IMR-90 (cell line): ENCODE results near the gene CHIT1. TPM values are rescaled to one million over a fixed set of nuclear protein-coding genes. Genes with fewer than 3 reads are reported as not detected.
A peak's percentile ranks its signal among the peaks of the same experiment; 100 is the strongest.

Source experiments
- ATAC-seq: fragments of 200-7000 bp; cut with Tn5 transposase; 2 replicates; pipeline ENCODE4 v1.9.1; 2020; ENCODE audit warnings: low read depth, mild to moderate bottlenecking, moderate library complexity
- BruUV-seq: library from RNA; stranded (reverse); fragments of 400-500 nt; replicated peaks from 2 replicates; lab custom pipeline; 2021; lab: Mats Ljungman, UMichigan
- CTCF ChIA-PET: fragments of 300-600 bp; formaldehyde crosslinking; extraction: SDS; loops from one replicate; lab custom pipeline; 2021; ENCODE audit warnings: antibody characterized with exemption; lab: Yijun Ruan, JAX
- POLR2A ChIA-PET: fragments of 300-600 bp; sonication (Branson Sonifier 250); formaldehyde crosslinking; loops from one replicate; lab custom pipeline; 2022; ENCODE audit warnings: antibody characterized with exemption; ENCODE audit not compliant: unreplicated experiment; lab: Charles Lee
- DNase-seq: peaks from one replicate; pipeline ENCODE4 v3.0.0; 2013
- H2AFZ ChIP-seq: replicated peaks from 2 replicates; pipeline ENCODE3; 2013; ENCODE audit warnings: low read length, mild to moderate bottlenecking; ENCODE audit not compliant: poor library complexity
- H2AK5ac ChIP-seq: 2 replicates; pipeline ENCODE4 v1.6.1; 2013; ENCODE audit warnings: low read depth, low read length, inconsistent platforms
- H2AK9ac ChIP-seq: replicated peaks from 2 replicates; pipeline ENCODE3; 2013; ENCODE audit warnings: mild to moderate bottlenecking, low read depth, low read length, moderate library complexity; ENCODE audit not compliant: poor library complexity
- H2BK120ac ChIP-seq: 2 replicates; pipeline ENCODE4 v1.6.1; 2013; ENCODE audit warnings: low read depth, low read length, inconsistent platforms
- H2BK15ac ChIP-seq: 3 replicates; pipeline ENCODE4 v1.6.1; 2013; ENCODE audit warnings: low read depth, low read length, inconsistent platforms
- H2BK20ac ChIP-seq: 2 replicates; pipeline ENCODE4 v1.6.1; 2013; ENCODE audit warnings: low read depth, mild to moderate bottlenecking, inconsistent platforms, low read length, moderate library complexity
- H2BK5ac ChIP-seq: 2 replicates; pipeline ENCODE4 v1.6.1; 2013; ENCODE audit warnings: mild to moderate bottlenecking, low read depth, low read length, inconsistent platforms; ENCODE audit not compliant: poor library complexity, severe bottlenecking
- H3K14ac ChIP-seq: replicated peaks from 2 replicates; pipeline ENCODE4 v1.6.1; 2013; ENCODE audit warnings: low read depth, low read length, inconsistent platforms
- H3K18ac ChIP-seq: 2 replicates; pipeline ENCODE4 v1.6.1; 2013; ENCODE audit warnings: low read depth, low read length, control low read depth
- H3K23ac ChIP-seq: 2 replicates; pipeline ENCODE4 v1.6.1; 2013; ENCODE audit warnings: low read depth, low read length, inconsistent platforms
- H3K27ac ChIP-seq: 2 replicates; pipeline ENCODE4 v1.5.1; 2013; ENCODE audit warnings: mild to moderate bottlenecking, control low read depth, low read length; ENCODE audit not compliant: insufficient read depth
- H3K27me3 ChIP-seq: 2 replicates; pipeline ENCODE4 v1.6.1; 2013; ENCODE audit warnings: low read length; ENCODE audit not compliant: control insufficient read depth, insufficient read depth
- H3K36me3 ChIP-seq: 2 replicates; pipeline ENCODE4 v1.6.1; 2013; ENCODE audit warnings: low read length, mixed read lengths; ENCODE audit not compliant: control insufficient read depth, insufficient read depth
- H3K4ac ChIP-seq: 2 replicates; pipeline ENCODE4 v1.6.1; 2013; ENCODE audit warnings: low read depth, low read length, inconsistent platforms
- H3K4me1 ChIP-seq: 2 replicates; pipeline ENCODE4 v1.6.1; 2013; ENCODE audit warnings: low read length, mixed read lengths; ENCODE audit not compliant: control insufficient read depth, insufficient read depth
- H3K4me2 ChIP-seq: 2 replicates; pipeline ENCODE4 v1.6.1; 2013; ENCODE audit warnings: low read depth, mild to moderate bottlenecking, control low read depth, low read length, moderate library complexity
- H3K4me3 ChIP-seq: 2 replicates; pipeline ENCODE4 v1.5.1; 2013; ENCODE audit warnings: low read depth, mild to moderate bottlenecking, control low read depth, low read length, moderate library complexity; ENCODE audit not compliant: insufficient read depth
- H3K56ac ChIP-seq: 2 replicates; pipeline ENCODE4 v1.6.1; 2013; ENCODE audit warnings: low read length, inconsistent platforms; ENCODE audit not compliant: insufficient read depth; ENCODE audit errors: extremely low read depth
- H3K79me1 ChIP-seq, 2 experiments: 2 replicates each; pipeline ENCODE4 v1.6.1; 2013; ENCODE audit warnings: low read length in 2 of 2, inconsistent platforms in 1 of 2, low read depth in 1 of 2
- H3K9ac ChIP-seq: 2 replicates; pipeline ENCODE4 v1.6.1; 2013; ENCODE audit warnings: low read depth, low read length, control low read depth
- H3K9me1 ChIP-seq: 2 replicates; pipeline ENCODE4 v1.6.1; 2013; ENCODE audit warnings: low read length, inconsistent platforms; ENCODE audit not compliant: insufficient read depth
- H3K9me3 ChIP-seq: 2 replicates; pipeline ENCODE4 v1.6.1; 2013; ENCODE audit warnings: low read length; ENCODE audit not compliant: control insufficient read depth, insufficient read depth
- H4K20me1 ChIP-seq: 2 replicates; pipeline ENCODE4 v1.6.1; 2013; ENCODE audit warnings: low read length, inconsistent platforms; ENCODE audit not compliant: insufficient read depth
- H4K5ac ChIP-seq: 2 replicates; pipeline ENCODE4 v1.6.1; 2013; ENCODE audit warnings: mild to moderate bottlenecking, low read depth, low read length, control low read depth
- H4K8ac ChIP-seq, 2 experiments: 2 replicates each; pipeline ENCODE4 v1.6.1; 2013; ENCODE audit warnings: low read depth in 2 of 2, low read length in 2 of 2, control low read depth in 1 of 2, inconsistent platforms in 1 of 2
- H4K91ac ChIP-seq: 2 replicates; pipeline ENCODE4 v1.6.1; 2013; ENCODE audit warnings: low read depth, low read length, inconsistent platforms; ENCODE audit not compliant: insufficient read depth
- CHD1 ChIP-seq: IDR thresholded peaks from 2 replicates; pipeline ENCODE4 v1.6.1; 2012; ENCODE audit warnings: low read depth, low read length, improper control_type of control experiment
- USF2 ChIP-seq: fragments of 150-350 bp; IDR thresholded peaks from 2 replicates; pipeline ENCODE4 v1.6.1; 2017; ENCODE audit warnings: mild to moderate bottlenecking, antibody characterized with exemption, low read length, low read depth
- WGBS, 2 experiments: methylation state at CpG; one replicate each; pipeline versions ENCODE4 v1.1.5 to v1.1.7; 2013; ENCODE audit warnings: missing lambda C conversion rate in 2 of 2; ENCODE audit not compliant: insufficient read length in 1 of 2; ENCODE audit errors: extremely low coverage in 2 of 2; 5-methylcytosine and 5-hydroxymethylcytosine counted together
- dilution Hi-C: fragments of 300-500 bp; cut with HindIII; formaldehyde crosslinking; loops from one replicate; pipeline ENCODE4 v1.14.3; 2018; ENCODE audit warnings: low sequenced_read_pairs; ENCODE audit not compliant: unreplicated experiment
- in situ Hi-C: fragments of 300-500 bp; cut with MboI; formaldehyde crosslinking; loops from 3 replicates; pipeline ENCODE4 v1.14.3; 2019; ENCODE audit warnings: low sequenced_read_pairs, inconsistent platforms, mixed read lengths
- intact Hi-C: fragments of 100-400 bp; cut with micrococcal nuclease; formaldehyde crosslinking; loops from 2 replicates; pipeline ENCODE4 v1.10.0; 2022
- polyA plus RNA-seq, 3 experiments: library from polyadenylated mRNA; depleted of rRNA; stranded (reverse); fragments of >200 nt; gene quantifications; 2 replicates each; pipeline ENCODE4 v1.2.3, GENCODE V29; 2012; ENCODE audit warnings: low replicate concordance in 1 of 3
- total RNA-seq: library from RNA; depleted of rRNA; stranded (reverse); fragments of >200 nt; gene quantifications from 2 replicates; pipeline ENCODE4 v1.2.3, GENCODE V29; 2012

CHIT1 gene
- total and polyA plus RNA-seq, 2 of the 4 experiments (the other 2 are of a cell fraction), result not detected

GRCh38 chr1:203271018-203271743 is 41.7 kb upstream of the CHIT1 start:
- H3K4me3 ChIP-seq, result no peak overlapping the region
- no peak overlapping the region for H3K9ac ChIP-seq
- peak overlapping the region; percentile 32 to 92 for H4K8ac ChIP-seq
- H3K36me3 ChIP-seq, result no peaks in the 10 kb centered on the region
- H2AK5ac ChIP-seq, result no peak overlapping the region
- H2BK5ac ChIP-seq, result no peak overlapping the region
- intact Hi-C loops (no loop called here), in situ Hi-C loops (loop anchor here (5.0 to 10.0 kb wide), 3 partner anchors 66 to 216 kb away; no protein-coding TSS in a partner anchor), dilution Hi-C loops (no loop called here)
- TF ChIP-seq USF2 (peak; percentile 93), CHD1 (no peak)
- H4K91ac ChIP-seq, result no peak overlapping the region
- no peaks in the 10 kb centered on the region; the same call in 1 of the 2 replicates for H3K27me3 ChIP-seq
- no CpG with 5 or more reads among the region's 8 CpGs for WGBS, 2 experiments
- no peak overlapping the region for H3K23ac ChIP-seq
- peak overlapping the region; percentile 91 for H2AFZ ChIP-seq
- no peak overlapping the region for H3K18ac ChIP-seq
- no peak overlapping the region for H2BK15ac ChIP-seq
- no peaks in the 10 kb centered on the region for H4K20me1 ChIP-seq
- H3K4ac ChIP-seq, result peak overlapping the region; percentile 52; the same call in 1 of the 2 replicates
- no peak overlapping the region for H3K27ac ChIP-seq
- H3K9me1 ChIP-seq, result no peaks in the 10 kb centered on the region
- no peaks in the 10 kb centered on the region for H3K9me3 ChIP-seq
- no peak overlapping the region for H2BK120ac ChIP-seq
- CTCF ChIA-PET, result no interaction called here
- H4K5ac ChIP-seq, result peak overlapping the region; percentile 65; the same call in 1 of the 2 replicates
- H2AK9ac ChIP-seq, result no peak overlapping the region
- no peak overlapping the region for H3K14ac ChIP-seq
- H3K4me1 ChIP-seq, result peaks cover 5% of the 10 kb centered on the region; the same call in 1 of the 2 replicates
- H3K56ac ChIP-seq, result no peak overlapping the region
- BruUV-seq, result no TSS peak
- no peaks in the 10 kb centered on the region for H3K79me1 ChIP-seq
- POLR2A ChIA-PET, result no interaction called here
- ATAC-seq (peak; percentile 56), DNase-seq (peak; percentile 76)
- no peak overlapping the region for H2BK20ac ChIP-seq
- H3K4me2 ChIP-seq, result peak overlapping the region; percentile 68
